Activated T-cell treated with anti-CD3 and anti-CD28 coated beads for 4 hours (primary cell): ENCODE measurements around the gene IGSF3.
"Not testable (repeated sequence)": the region's sequence is repeated elsewhere in the genome, so short reads cannot be mapped to it uniquely, and the experiment has no call there.

Experiments
- DNase-seq: peaks from one replicate; pipeline ENCODE4 v3.0.0-alpha.2; 2020

IGSF3 gene

GRCh38 chr1:116595065-116595840 lies 72.3 kb downstream of the IGSF3 start:
- not testable (repeated sequence) for DNase-seq

GRCh38 chr1:116593977-116594376 lies 73.6 kb downstream of the IGSF3 start:
- not testable (repeated sequence) for DNase-seq

GRCh38 chr1:116593401-116593800 lies 74.1 kb downstream of the IGSF3 start:
- DNase-seq, result not testable (repeated sequence)

- DNase-seq, result not testable (repeated sequence)
These were observed 75.5 kb downstream of the IGSF3 start for GRCh38 chr1:116591951-116592605.

GRCh38 chr1:116591006-116591950 lies 76.3 kb downstream of the IGSF3 start:
- DNase-seq, result not testable (repeated sequence)

- not testable (repeated sequence) for DNase-seq
These were observed 77.1 kb downstream of the IGSF3 start for GRCh38 chr1:116590359-116591005.

GRCh38 chr1:116589101-116589735 lies 78.3 kb downstream of the IGSF3 start:
- not testable (repeated sequence) for DNase-seq

GRCh38 chr1:116587501-116588227 lies 79.9 kb downstream of the IGSF3 start:
- no peak for DNase-seq

GRCh38 chr1:116586741-116587143 lies 80.8 kb downstream of the IGSF3 start:
- DNase-seq, result no peak

GRCh38 chr1:116585886-116586285 lies 81.6 kb downstream of the IGSF3 start:
- DNase-seq, result no peak

GRCh38 chr1:116581323-116581885 lies 86.1 kb downstream of the IGSF3 start:
- DNase-seq, result no peak

GRCh38 chr1:116580446-116581322 lies 86.8 kb downstream of the IGSF3 start:
- no peak for DNase-seq

GRCh38 chr1:116579259-116579875 lies 88.2 kb downstream of the IGSF3 start:
- no peak for DNase-seq

GRCh38 chr1:116578581-116578980 lies 89.0 kb downstream of the IGSF3 start:
- no peak for DNase-seq

- DNase-seq, result no peak
These were observed 89.7 kb downstream of the IGSF3 start for GRCh38 chr1:116577759-116578314.

GRCh38 chr1:116574581-116575291 lies 92.8 kb downstream of the IGSF3 start:
- peak; percentile 55 for DNase-seq

GRCh38 chr1:116573431-116574095 lies 94.0 kb downstream of the IGSF3 start:
- no peak for DNase-seq
